Panc1 (cell line): ENCODE measurements around the gene HORMAD2. TPM values are rescaled to one million over a fixed set of nuclear protein-coding genes. Genes with fewer than 3 reads are reported as not detected.

Experiments used
- ATAC-seq: fragments of 200-7000 bp; cut with Tn5 transposase; 2 replicates; pipeline ENCODE4 v1.9.1; 2020; ENCODE audit warnings: mild to moderate bottlenecking, moderate library complexity
- BruUV-seq: library from RNA; stranded (reverse); fragments of 400-500 nt; replicated peaks from 2 replicates; lab custom pipeline; 2021; lab: Mats Ljungman, UMichigan
- CTCF ChIA-PET: fragments of 300-600 bp; sonication (Branson Sonifier 250); formaldehyde crosslinking; loops from one replicate; lab custom pipeline; 2022; ENCODE audit warnings: antibody characterized with exemption; lab: Charles Lee
- POLR2A ChIA-PET: fragments of 300-600 bp; sonication (Branson Sonifier 250); formaldehyde crosslinking; loops from one replicate; lab custom pipeline; 2022; ENCODE audit warnings: antibody characterized with exemption; lab: Charles Lee
- DNase-seq: peaks from one replicate; pipeline ENCODE4 v3.0.0-alpha.2; 2010; ENCODE audit warnings: low read depth, low spot score
- H3K27ac ChIP-seq: 2 replicates; pipeline ENCODE4 v1.5.1; 2011; ENCODE audit warnings: mild to moderate bottlenecking, low read length, inconsistent platforms
- H3K27me3 ChIP-seq: fragments of 200-500 bp; sonication (Bioruptor generic); 2 replicates; pipeline ENCODE4 v1.6.0; 2014; ENCODE audit warnings: low read length, inconsistent platforms; ENCODE audit not compliant: control insufficient read depth, insufficient read depth
- H3K36me3 ChIP-seq: fragments of 200-500 bp; sonication (Bioruptor generic); 2 replicates; pipeline ENCODE4 v1.5.1; 2014; ENCODE audit warnings: inconsistent platforms, mild to moderate bottlenecking, low read length, moderate library complexity; ENCODE audit not compliant: control insufficient read depth, insufficient read depth
- H3K4me1 ChIP-seq: 2 replicates; pipeline ENCODE4 v1.5.1; 2011; ENCODE audit warnings: inconsistent platforms, mild to moderate bottlenecking, low read length, moderate library complexity; ENCODE audit not compliant: control insufficient read depth, insufficient read depth
- H3K4me3 ChIP-seq, 2 experiments: 2 replicates each; pipeline ENCODE4 v1.5.1; 2011 to 2012; ENCODE audit warnings: low read depth in 2 of 2, low read length in 2 of 2, mild to moderate bottlenecking in 2 of 2, inconsistent platforms in 1 of 2, moderate library complexity in 1 of 2
- H3K9me3 ChIP-seq: fragments of 200-500 bp; sonication (Bioruptor generic); 2 replicates; pipeline ENCODE4 v1.5.1; 2014; ENCODE audit warnings: low read depth, mild to moderate bottlenecking, inconsistent platforms, low read length, moderate library complexity; ENCODE audit not compliant: control insufficient read depth, insufficient read depth
- POLR2AphosphoS5 ChIP-seq: IDR thresholded peaks from 2 replicates; pipeline ENCODE4 v1.6.1; 2012; ENCODE audit warnings: mild to moderate bottlenecking, low read depth, low read length, moderate library complexity
- SIN3A ChIP-seq: IDR thresholded peaks from 2 replicates; pipeline ENCODE4 v1.6.1; 2012; ENCODE audit warnings: low read depth, mild to moderate bottlenecking, low read length, moderate library complexity, borderline replicate concordance; ENCODE audit not compliant: insufficient read depth
- TCF7L2 ChIP-seq: IDR thresholded peaks from 2 replicates; pipeline ENCODE4 v1.6.1; 2011; ENCODE audit warnings: mild to moderate bottlenecking, low read depth, low read length, inconsistent platforms
- in situ Hi-C: cut with HindIII; loops from 2 replicates; pipeline ENCODE4 v1.10.0; 2016; ENCODE audit warnings: low sequenced_read_pairs, low pct_unique_long_range_greater_than_20kb
- intact Hi-C: fragments of 100-400 bp; cut with micrococcal nuclease; formaldehyde crosslinking; loops from one replicate; pipeline ENCODE4 v1.10.0; 2022; ENCODE audit not compliant: unreplicated experiment
- total RNA-seq: library from RNA; stranded (reverse); gene quantifications from one replicate; pipeline ENCODE4 v1.2.1, GENCODE V29; 2021; ENCODE audit not compliant: unreplicated experiment
- TF ChIP-seq, protein P1 (sequence below): fragments of 450-650 bp; IDR thresholded peaks from 2 replicates; pipeline ENCODE4 v1.5.1; 2017; ENCODE audit warnings: mild to moderate bottlenecking
- TF ChIP-seq, protein P2 (sequence below), 2 experiments: IDR thresholded peaks; 2 replicates each; pipeline ENCODE4 v1.6.1; 2011 to 2012; ENCODE audit warnings: low read depth in 2 of 2, control low read depth in 1 of 2, low read length in 1 of 2, mild to moderate bottlenecking in 1 of 2, moderate library complexity in 1 of 2; ENCODE audit not compliant: insufficient read depth in 1 of 2

HORMAD2 gene
- total RNA-seq, 1 experiment from 2014 or later = not detected

DNA sequence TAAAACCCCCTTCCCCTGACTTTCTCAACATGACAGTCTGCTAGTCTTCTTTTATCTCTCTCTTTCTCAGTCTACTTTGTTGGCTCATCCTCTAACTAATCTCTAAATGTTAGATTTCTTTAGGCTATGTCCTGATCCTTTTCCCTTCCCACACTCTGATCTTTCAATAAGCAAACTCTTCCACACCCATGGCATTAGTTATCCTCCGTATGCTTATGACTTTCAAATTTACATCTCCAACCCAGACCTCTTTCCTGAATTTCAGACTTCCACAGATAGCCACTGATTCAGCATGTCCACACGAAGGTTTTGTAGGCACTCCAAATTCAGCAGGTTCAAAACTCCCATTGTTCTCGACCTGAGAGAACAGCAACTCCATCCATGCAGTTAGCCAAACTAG lies 90.7 kb downstream of the HORMAD2 start:
- intact Hi-C loops (no loop called here), in situ Hi-C loops (no loop called here)
- CTCF ChIA-PET = no interaction called here
- POLR2A ChIA-PET = no interaction called here
- no peaks in the 10 kb centered on the region for H3K27me3 ChIP-seq
- H3K36me3 ChIP-seq = no peaks in the 10 kb centered on the region
- DNase-seq (no peak), ATAC-seq (no peak)
- no peak overlapping the region for H3K27ac ChIP-seq
- peaks cover 2% of the 10 kb centered on the region; the same call in 1 of the 2 replicates for H3K4me1 ChIP-seq
- TF ChIP-seq, protein P1, sequence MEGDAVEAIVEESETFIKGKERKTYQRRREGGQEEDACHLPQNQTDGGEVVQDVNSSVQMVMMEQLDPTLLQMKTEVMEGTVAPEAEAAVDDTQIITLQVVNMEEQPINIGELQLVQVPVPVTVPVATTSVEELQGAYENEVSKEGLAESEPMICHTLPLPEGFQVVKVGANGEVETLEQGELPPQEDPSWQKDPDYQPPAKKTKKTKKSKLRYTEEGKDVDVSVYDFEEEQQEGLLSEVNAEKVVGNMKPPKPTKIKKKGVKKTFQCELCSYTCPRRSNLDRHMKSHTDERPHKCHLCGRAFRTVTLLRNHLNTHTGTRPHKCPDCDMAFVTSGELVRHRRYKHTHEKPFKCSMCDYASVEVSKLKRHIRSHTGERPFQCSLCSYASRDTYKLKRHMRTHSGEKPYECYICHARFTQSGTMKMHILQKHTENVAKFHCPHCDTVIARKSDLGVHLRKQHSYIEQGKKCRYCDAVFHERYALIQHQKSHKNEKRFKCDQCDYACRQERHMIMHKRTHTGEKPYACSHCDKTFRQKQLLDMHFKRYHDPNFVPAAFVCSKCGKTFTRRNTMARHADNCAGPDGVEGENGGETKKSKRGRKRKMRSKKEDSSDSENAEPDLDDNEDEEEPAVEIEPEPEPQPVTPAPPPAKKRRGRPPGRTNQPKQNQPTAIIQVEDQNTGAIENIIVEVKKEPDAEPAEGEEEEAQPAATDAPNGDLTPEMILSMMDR = no peak
- TF ChIP-seq SIN3A (no peak), TCF7L2 (no peak), POLR2AphosphoS5 (no peak)
- TF ChIP-seq, protein P2, sequence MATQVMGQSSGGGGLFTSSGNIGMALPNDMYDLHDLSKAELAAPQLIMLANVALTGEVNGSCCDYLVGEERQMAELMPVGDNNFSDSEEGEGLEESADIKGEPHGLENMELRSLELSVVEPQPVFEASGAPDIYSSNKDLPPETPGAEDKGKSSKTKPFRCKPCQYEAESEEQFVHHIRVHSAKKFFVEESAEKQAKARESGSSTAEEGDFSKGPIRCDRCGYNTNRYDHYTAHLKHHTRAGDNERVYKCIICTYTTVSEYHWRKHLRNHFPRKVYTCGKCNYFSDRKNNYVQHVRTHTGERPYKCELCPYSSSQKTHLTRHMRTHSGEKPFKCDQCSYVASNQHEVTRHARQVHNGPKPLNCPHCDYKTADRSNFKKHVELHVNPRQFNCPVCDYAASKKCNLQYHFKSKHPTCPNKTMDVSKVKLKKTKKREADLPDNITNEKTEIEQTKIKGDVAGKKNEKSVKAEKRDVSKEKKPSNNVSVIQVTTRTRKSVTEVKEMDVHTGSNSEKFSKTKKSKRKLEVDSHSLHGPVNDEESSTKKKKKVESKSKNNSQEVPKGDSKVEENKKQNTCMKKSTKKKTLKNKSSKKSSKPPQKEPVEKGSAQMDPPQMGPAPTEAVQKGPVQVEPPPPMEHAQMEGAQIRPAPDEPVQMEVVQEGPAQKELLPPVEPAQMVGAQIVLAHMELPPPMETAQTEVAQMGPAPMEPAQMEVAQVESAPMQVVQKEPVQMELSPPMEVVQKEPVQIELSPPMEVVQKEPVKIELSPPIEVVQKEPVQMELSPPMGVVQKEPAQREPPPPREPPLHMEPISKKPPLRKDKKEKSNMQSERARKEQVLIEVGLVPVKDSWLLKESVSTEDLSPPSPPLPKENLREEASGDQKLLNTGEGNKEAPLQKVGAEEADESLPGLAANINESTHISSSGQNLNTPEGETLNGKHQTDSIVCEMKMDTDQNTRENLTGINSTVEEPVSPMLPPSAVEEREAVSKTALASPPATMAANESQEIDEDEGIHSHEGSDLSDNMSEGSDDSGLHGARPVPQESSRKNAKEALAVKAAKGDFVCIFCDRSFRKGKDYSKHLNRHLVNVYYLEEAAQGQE (IDR thresholded peaks at IDR 0.05; ENCODE audit: insufficient read depth in 1 of 2, low read depth in 2 of 2, low read length in 1 of 2) = no peak
- BruUV-seq = no TSS peak
- H3K9me3 ChIP-seq = no peaks in the 10 kb centered on the region; the same call in 1 of the 2 replicates
- no peak overlapping the region for H3K4me3 ChIP-seq

DNA sequence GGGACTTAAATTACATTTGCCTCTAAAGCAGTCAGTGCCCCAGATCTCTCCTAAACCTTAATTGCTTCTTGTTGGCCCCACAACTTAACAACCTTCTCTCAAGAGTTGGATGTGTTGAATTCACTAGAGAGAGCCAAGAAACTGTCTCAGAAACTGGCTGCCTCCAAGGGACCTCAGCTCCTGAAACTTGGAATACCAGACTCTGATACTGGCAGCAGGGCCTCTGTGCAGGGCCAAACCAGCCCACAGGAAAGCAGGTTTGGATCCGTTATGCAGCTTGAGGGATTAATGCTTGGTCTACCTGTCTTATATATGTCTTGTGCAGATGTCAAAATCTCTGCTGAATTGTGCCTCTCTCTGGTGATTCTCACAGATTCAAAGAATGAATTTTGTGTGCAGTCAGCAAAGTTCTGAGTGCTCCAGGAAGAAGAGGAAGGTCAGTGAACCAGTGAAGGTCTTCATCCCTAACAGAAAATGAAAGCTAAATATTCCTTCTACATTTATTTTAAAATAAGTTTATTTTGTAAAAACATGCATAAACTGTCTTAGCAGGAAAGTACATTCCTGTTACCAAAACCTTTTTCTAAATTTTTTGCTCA lies 95.5 kb downstream of the HORMAD2 start:
- no TSS peak for BruUV-seq
- Histone ChIP-seq H3K4me3 (no peak overlapping the region), H3K4me1 (peaks cover 5% of the 10 kb centered on the region; the same call in 1 of the 2 replicates), H3K27me3 (no peaks in the 10 kb centered on the region), H3K36me3 (no peaks in the 10 kb centered on the region), H3K27ac (peak overlapping the region; percentile 54), H3K9me3 (no peaks in the 10 kb centered on the region)
- TF ChIP-seq SIN3A (no peak), TCF7L2 (no peak), POLR2AphosphoS5 (no peak)
- TF ChIP-seq, protein P1 = no peak
- TF ChIP-seq, protein P2 (IDR thresholded peaks at IDR 0.05; ENCODE audit: insufficient read depth in 1 of 2, low read depth in 2 of 2, low read length in 1 of 2) = no peak
- in situ Hi-C loops = no loop called here
- no peak for DNase-seq
- POLR2A ChIA-PET = no interaction called here
- ATAC-seq = no peak
- CTCF ChIA-PET = no interaction called here
- intact Hi-C loops = no loop called here
